HG02870 (cell line): ENCODE measurements around the gene SSX1.
"Not testable (repeated sequence)": the region's sequence is repeated elsewhere in the genome, so short reads cannot be mapped to it uniquely, and the experiment has no call there.

Experiments used
- ATAC-seq: cut with Tn5 transposase; IDR thresholded peaks from one replicate; pipeline ENCODE4 v1.9.1; 2021; ENCODE audit warnings: mild to moderate bottlenecking, moderate library complexity; ENCODE audit not compliant: unreplicated experiment

The SSX1 gene, protein sequence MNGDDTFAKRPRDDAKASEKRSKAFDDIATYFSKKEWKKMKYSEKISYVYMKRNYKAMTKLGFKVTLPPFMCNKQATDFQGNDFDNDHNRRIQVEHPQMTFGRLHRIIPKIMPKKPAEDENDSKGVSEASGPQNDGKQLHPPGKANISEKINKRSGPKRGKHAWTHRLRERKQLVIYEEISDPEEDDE

DNA sequence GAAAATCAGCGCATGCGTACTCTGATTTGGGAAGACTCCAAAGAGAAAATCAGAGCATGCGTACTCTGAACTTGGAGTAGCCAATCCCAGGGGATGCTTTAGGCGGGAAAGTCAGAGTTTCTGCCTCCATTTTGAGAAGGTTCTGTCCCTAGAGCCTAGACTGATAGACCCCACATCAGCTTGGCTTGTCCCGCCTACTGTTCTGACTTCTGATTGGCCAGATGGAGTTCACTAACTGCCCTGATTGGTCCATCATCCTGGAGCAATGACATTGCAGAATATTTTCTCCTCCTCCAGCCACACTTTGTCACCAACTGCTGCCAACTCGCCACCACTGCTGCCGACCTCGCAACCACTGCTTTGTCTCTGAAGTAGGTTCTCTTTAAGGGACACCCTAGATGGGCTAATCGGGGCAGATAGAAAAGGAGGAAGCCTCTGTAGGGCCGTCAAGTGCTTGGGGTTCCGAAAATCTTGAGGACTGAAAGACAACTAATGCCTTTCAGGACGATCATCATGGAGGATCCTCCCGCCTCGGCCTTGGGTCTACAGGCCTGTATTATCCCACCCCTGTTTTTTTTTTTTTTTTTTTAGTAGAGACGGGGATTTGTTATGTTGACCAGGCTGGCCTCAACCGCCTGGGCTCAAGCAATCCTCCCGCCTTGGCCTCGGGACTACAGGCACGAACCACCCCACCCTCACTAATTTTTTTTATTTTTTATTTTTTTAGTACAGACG is at the start of gene SSX1:
TSS of gene SSX1 (plus strand) at position 331 of the 735 bp plus-strand sequence. CDS start 1,850 bp downstream, outside the sequence.
- ATAC-seq: not testable (repeated sequence)

DNA sequence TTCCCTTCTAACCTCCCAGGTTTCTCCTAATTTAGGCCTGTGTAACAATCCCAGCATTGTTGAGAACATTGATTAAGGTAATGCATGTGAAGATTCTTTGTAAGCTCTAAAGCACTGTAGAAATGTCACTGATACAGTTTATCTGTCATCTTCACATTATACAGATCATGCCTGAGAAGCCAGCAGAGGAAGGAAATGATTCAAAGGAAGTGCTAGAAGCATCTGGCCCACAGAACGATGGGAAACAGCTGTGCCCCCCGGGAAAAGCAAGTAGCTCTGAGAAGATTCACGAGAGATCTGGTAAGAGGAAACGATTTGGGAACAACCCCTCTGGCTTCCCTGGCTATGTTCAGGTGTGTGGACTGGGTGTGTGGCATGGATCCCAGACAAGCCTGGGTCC is 40.9 kb upstream of the SSX1 start:
- not testable (repeated sequence) for ATAC-seq

DNA sequence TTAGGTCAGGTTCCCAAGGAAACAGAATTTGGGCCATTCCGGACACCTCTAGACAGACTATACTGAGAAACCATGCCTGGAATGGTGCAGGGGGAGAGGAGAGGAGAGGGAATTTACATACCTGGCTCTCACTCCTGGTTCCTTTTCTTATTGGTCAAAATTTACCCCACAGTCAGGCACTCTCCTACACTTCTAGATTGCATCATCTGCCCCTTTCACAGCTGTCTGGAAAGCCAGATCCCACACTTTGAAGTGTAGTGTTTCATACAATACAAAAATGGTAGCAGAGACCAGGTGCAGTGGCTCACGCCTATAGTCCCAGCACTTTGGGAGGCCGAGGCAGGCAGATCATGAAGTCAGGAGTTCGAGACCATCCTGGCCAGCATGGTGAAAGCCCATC is 31.0 kb upstream of the SSX1 start:
- not testable (repeated sequence) for ATAC-seq

DNA sequence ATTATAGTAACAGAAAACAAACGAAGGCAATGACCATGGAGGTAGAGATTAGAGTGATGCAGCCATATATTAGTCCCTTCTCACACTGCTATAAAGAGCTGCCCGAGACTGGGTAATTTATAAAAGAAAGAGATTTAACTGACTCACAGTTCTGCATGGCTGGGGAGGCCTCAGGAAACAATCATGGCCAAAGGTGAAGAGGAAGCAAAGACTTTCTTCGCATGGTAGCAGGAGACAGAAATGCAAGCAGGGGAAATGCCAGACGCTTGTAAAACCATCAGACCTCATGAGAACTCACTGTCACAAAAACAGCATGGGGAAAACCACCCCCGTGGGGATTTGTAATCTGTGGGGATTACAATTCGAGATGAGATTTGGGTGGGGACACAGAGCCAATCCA is 2.2 kb upstream of the SSX1 start:
- ATAC-seq: not testable (repeated sequence)

DNA sequence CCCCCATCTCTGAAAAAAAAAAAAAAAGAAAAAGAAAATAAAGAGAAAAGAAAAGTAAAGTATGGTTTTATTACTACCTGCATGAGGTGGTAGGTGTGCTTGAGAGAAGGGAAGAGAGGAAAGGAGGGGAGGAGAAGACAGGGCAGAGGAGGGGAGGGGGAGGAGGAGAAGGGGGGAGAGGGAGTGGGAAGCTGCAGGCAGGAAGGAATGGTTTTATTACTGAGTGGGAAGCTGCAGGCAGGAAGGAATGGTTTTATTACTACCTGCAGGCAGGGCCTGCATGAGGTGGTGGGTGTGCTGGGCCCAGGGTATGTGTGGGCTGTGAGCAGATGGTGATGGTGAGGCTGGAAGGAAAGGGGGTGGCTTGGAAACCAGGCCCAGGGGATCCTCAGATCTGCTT is 19.2 kb downstream of the SSX1 start:
- ATAC-seq: not testable (repeated sequence)

DNA sequence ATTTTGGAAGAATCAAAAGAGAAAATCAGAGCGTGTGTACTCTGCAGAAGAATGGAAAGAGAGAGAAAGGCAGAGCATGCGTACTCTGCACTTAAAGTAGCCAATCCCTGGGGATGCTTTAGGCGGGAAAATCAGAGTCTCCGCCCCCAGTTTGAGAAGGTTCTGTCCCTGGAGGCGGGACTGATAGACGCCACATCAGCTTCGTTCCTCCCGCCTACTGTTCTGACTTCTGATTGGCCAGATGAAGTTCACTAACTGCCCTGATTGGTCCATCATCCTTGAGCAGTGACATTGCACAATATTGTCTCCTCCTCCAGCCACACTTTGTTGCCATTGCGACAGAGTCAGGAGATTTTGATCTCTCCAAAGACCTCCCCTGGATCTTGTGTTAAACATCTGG is 23.8 kb downstream of the SSX1 start:
- ATAC-seq: no peak

DNA sequence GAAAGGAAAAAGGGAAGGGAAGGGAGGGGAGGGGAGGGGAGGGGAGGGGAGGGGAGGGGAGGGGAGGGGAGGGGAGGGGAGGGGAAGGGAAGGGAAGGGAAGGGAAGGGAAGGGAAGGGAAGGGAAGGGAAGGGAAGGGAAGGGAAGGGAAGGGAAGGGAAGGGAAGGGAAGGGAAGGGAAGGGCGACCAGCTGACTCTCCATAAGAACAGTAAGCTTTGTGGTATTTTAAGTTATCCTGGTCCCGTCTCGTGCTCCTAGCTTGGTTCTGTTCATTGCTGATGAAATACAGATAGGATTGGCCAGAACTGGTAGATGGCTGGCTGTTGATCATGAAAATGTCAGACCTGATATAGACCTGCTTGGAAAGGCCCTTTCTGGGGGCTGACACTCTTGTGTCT is 25.5 kb downstream of the SSX1 start:
- ATAC-seq: not testable (repeated sequence)

DNA sequence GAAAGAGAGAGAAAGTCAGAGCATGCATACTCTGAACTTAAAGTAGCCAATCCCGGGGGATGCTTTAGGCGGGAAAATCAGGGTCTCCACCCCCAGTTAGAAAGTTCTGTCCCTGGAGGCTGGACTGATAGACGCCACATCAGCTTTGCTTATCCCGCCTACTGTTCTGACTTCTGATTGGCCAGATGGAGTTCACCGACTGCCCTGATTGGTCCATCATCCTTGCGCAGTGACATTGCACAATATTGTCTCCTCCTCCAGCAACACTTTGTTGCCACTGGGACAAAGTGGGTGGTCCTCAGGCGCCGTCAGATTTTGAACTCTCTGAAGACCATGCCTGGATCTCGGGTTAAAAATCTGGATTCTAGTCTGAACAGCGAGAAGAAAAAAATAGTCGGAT is 51.0 kb downstream of the SSX1 start:
- ATAC-seq: no peak

DNA sequence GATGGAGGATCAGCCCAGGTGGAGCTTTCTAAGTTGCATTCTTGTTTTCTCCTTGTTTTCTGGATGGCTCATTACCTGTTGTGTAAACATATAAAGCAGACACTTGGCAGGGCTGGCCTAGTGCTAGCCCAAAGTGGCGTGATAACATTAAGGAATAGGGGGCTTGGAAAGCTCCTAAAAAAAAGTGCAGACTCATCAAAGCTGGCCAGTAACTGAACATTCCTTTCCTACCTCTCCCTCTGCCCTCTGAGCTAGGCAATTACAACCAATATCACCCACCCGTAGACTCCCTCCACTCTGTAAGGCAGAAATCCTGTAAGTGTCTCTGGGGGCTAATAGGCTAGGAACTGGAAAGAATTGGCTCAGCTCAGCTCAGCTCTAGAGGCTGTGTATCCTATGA is 58.8 kb downstream of the SSX1 start:
- not testable (repeated sequence) for ATAC-seq
